GM18508 (cell line): ENCODE measurements around the gene SMC3.
"Not testable (repeated sequence)": the region's sequence is repeated elsewhere in the genome, so short reads cannot be mapped to it uniquely, and the experiment has no call there.

Source experiments
- ATAC-seq: cut with Tn5 transposase; IDR thresholded peaks from one replicate; pipeline ENCODE4 v1.9.1; 2021; ENCODE audit warnings: moderate number of reproducible peaks; ENCODE audit not compliant: insufficient read depth, unreplicated experiment

The SMC3 gene

DNA sequence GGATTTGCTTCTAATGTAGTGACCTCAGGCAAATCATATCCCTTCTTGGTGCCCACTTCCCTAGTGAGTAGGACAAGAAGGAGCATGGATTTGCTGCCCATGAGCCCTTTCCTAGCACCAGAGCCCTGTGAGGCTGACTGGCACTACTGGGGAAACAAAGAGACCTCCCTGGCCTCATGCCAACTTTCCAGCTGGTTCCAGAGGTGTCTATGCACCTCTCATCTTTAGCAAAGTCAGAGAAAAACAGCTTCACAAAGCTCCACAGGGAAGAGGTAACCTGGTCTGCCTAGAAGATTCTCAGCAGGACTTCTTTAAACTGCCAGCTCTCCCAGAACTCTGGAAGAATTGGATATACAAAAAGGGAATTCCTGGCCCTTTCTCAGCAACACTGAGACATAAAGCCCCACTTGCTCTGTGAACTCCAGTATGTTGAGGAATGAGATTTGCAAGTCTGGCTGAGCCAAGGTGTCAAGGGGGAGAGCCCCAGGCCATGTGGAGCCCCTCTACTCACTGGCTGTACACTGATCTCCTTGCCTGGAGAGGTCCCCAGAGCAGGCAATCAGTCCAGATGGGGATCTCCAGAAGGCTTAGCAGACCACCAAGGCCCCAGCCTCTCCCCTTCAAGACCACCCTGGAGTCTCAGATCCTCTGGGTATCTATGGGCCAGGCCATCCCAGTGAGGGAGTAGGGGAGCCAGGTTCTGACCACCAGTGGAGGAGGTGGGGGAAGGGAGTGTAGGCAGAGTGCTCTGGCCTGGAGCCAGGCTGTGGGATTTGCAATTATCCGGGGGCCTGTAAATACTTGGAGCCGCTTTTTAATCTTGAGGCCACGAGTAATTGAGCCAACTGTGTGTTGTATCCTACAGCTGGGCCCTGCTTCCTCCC, 52.3 kb downstream of the SMC3 start:
- no peak for ATAC-seq

DNA sequence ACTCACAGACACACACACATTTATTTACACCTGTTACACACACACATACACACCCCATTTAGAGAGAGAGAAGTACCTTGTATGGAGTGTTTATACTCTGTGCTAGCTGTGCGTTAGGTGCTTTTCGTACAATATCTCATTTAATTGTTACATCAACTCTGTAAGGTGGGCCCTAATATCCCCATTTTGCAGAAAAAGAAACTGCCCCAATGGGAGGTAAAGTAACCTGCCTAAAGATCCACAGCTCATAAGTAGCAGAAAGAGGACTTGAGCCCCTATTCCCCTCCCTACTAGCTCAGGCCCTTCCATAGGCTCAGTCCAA, 52.9 kb downstream of the SMC3 start:
- no peak for ATAC-seq

DNA sequence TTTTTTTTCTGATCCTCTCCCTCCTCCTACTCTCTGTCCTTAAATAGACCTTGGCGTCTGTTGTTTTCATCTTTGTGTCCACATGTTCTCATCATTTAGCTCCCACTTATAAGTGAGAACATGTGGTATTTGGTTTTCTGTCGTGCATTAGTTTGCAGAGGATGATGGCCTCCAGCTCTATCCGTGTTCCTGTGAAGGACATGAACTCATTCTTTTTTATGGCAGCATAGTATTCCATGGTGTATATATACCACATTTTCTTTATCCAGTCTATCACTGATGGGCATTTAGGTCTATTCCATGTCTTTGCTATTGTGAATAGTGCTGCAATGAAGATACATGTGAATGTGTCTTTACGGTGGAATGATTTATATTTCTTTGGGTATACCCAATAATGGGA, 55.8 kb downstream of the SMC3 start:
- not testable (repeated sequence) for ATAC-seq

GRCh38 chr10:110625356-110625894, 57.9 kb downstream of the SMC3 start:
- ATAC-seq: no peak

DNA sequence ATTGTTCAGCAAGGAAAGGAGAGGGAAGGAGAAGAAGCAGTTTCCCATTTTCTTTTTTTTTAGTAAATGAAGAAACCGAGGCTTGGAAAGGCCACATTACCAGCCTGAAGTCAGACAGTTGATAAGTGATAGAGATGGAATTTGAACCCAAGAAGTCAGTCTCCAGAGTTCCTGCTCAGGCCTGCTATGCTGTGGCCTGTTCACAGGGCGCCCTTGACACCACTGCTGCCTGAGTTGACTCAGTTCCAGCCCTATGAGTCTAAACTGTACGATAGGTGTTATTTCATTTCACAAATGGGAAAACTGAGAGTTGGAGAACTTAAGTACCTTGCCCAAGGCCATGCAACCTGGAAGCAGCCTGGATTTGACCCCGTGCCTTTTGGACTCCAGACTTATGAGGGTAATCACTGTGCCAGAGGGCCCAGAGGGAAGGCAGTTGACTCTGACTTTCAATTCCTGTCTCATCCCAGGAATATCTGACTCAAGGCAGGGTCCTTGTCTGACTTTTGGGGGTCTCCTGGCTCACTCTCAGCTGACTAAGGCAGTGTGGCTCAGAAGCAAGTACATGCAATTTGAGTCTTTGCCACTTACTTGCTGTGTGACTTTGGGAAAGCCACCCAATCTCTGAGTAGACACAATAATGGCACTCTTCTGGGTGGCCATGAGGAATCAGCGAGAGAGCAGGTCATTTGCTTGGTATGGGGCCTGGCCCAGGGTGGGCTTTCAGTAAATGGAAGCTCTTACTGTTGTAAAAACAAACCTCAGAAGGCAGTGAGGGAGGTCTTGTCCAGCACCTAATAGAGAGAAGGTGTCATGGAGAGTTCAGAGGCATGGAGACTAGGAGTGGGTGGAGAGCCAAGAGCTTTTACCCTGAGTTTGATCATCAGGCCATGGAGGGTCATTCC, 58.7 kb downstream of the SMC3 start:
- no peak for ATAC-seq

DNA sequence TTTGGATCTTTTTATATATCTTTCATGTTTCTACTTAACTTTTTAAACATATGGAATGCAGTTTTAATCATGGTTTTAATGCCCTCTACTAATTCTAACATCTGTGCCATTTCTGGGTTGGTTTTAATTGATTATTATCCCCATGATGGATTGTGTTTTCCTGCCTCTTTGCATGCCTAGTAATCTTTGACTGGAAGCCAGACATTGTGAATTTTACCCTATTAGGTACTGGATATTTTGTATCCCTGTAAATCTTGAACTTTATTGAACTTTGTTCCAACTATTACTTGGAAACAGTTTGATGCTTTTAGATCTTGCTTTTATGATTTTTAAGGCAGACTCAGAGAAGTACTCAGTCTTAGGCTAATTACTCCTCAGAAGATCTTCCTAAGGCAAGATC, 60.7 kb downstream of the SMC3 start:
- ATAC-seq: no peak

- no peak for ATAC-seq
Observed at GRCh38 chr10:110629680-110630191, 62.2 kb downstream of the SMC3 start.

DNA sequence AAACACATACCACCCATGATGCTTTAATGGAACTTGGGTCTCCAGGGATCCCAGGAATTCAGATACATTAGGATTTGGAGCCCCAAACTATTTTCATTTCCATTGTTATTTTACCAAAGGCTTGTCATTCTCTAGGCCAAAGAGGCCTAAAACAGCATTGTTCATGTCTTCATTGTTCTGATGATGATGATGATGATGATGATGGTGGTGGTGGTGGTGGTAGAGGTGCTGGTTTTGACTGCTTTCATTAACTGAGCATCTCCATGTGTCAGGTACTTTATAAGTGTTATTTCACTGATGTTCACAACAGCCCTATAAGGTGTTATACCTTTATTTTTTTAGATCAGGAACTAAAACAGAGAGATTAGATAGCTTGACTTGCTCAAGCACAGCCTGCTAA, 64.4 kb downstream of the SMC3 start:
- ATAC-seq: no peak

GRCh38 chr10:110632591-110633215, 65.2 kb downstream of the SMC3 start:
- ATAC-seq: no peak

GRCh38 chr10:110634527-110635209, 67.2 kb downstream of the SMC3 start:
- no peak for ATAC-seq

- no peak for ATAC-seq
Observed at GRCh38 chr10:110636572-110636931, 69.1 kb downstream of the SMC3 start.

GRCh38 chr10:110636932-110637557, 69.5 kb downstream of the SMC3 start:
- no peak for ATAC-seq

GRCh38 chr10:110637558-110638053, 70.1 kb downstream of the SMC3 start:
- ATAC-seq: no peak

DNA sequence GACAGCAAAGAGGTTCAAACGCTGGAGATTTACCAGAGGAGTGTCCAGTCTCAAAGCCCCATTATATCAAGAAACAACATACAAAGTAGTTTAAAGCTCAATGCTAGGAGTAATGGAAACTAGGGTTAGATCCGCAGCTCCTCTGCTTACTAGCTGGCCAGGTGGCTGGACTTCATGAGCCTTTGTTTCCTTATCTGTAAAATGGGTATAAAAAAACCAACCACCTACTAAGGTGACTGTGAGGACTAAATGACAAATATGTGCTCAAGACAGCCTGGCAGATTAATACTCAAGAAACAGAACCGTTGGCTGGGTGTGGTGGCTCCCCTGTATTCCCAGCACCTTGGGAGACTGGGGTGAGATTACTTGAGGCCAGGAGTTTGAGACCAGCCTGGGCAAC, 70.8 kb downstream of the SMC3 start:
- no peak for ATAC-seq

DNA sequence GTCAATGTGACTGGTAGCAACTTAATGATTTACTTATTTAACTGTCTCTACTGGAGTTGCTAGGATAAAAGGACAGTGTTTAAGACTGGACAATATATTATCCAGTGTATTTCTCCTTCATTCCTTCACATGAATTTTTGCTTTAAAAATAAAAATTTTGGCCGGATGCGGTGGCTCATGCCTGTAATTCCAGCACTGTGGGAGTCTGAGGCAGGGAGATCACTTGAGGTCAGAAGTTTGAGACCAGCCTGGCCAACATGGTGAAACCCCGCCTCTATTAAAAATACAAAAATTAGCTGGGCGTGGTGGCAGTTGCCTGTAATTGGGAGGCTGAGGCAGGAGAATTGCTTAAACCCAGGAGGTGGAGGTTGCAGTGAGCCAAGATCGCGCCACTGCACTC, 71.6 kb downstream of the SMC3 start:
- not testable (repeated sequence) for ATAC-seq

GRCh38 chr10:110639858-110640257, 72.4 kb downstream of the SMC3 start:
- ATAC-seq: not testable (repeated sequence)

- ATAC-seq: no peak
Observed at GRCh38 chr10:110641256-110641655, 73.8 kb downstream of the SMC3 start.

GRCh38 chr10:110642204-110643034, 74.9 kb downstream of the SMC3 start:
- ATAC-seq: no peak
